ENCODE measurements around the gene SYDE2. TPM values are rescaled to one million over a fixed set of nuclear protein-coding genes. Genes with fewer than 3 reads are reported as not detected.

Gene SYDE2
- total and polyA plus RNA-seq, 2 experiments from 2014 or later = 5.8 to 20.1 TPM

DNA sequence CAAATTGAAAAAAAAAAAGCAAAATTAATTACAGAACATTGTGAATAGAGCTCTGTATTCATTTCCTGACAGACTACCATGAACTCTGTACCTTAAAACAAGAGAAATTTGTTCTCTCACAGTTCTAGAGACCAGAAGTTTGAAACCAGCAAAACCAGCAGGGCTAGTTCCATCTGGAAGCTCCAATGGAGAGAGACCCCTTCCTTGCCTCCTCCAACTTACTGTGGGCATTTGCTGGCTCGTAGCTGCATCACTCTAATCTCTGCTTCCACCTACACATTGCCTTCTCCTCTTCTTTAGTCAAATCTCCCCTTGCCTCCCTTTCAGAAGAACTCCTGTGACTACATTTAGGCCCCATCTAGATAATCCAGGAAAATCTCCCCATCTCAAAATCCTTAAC lies 56.5 kb downstream of the SYDE2 start:
- peak overlapping the region; percentile 46 for H3K27ac Mint-ChIP-seq
- no peak overlapping the region for H3K4me3 ChIP-seq
- peak; percentile 33 for DNase-seq (ENCODE audit: low spot score)

More for the DNA sequence above, 56.5 kb downstream of the SYDE2 start:
- no peaks in the 10 kb centered on the region for H3K27me3 Mint-ChIP-seq (ENCODE audit: insufficient read depth, low read depth, poor library complexity)
- H3K4me2 ChIP-seq = peak overlapping the region; percentile 7
- H4K20me1 ChIP-seq (replicated peaks; ENCODE audit: insufficient read depth) = no peaks in the 10 kb centered on the region
- peaks cover 36% of the 10 kb centered on the region for H3K4me1 ChIP-seq (ENCODE audit: insufficient read depth)
- no peaks in the 10 kb centered on the region for H3F3A ChIP-seq (replicated peaks; ENCODE audit: low read depth)
- no peak overlapping the region for H3K4me3 Mint-ChIP-seq
- peak overlapping the region; percentile 2; the same call in 1 of the 2 replicates for H2AFZ ChIP-seq
- peak; percentile 70 for ATAC-seq
- no peaks in the 10 kb centered on the region for H3K79me2 ChIP-seq (replicated peaks; ENCODE audit: insufficient read depth)
- H3K4me1 Mint-ChIP-seq = peaks cover 40% of the 10 kb centered on the region
- TF ChIP-seq EZH2phosphoT487 (IDR thresholded peaks at IDR 0.05; ENCODE audit: unreplicated experiment) = no peak
- TF ChIP-seq, protein P1, sequence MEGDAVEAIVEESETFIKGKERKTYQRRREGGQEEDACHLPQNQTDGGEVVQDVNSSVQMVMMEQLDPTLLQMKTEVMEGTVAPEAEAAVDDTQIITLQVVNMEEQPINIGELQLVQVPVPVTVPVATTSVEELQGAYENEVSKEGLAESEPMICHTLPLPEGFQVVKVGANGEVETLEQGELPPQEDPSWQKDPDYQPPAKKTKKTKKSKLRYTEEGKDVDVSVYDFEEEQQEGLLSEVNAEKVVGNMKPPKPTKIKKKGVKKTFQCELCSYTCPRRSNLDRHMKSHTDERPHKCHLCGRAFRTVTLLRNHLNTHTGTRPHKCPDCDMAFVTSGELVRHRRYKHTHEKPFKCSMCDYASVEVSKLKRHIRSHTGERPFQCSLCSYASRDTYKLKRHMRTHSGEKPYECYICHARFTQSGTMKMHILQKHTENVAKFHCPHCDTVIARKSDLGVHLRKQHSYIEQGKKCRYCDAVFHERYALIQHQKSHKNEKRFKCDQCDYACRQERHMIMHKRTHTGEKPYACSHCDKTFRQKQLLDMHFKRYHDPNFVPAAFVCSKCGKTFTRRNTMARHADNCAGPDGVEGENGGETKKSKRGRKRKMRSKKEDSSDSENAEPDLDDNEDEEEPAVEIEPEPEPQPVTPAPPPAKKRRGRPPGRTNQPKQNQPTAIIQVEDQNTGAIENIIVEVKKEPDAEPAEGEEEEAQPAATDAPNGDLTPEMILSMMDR (conservative IDR thresholded peaks at IDR 0.05; ENCODE audit: low read depth in 2 of 2) = no peak
- TF ChIP-seq CREB1 (CRISPR knock-in tag; IDR thresholded peaks at IDR 0.05; ENCODE audit: low read depth) = no peak
- no peak for TF ChIP-seq ZNF114 (CRISPR knock-in tag; IDR thresholded peaks at IDR 0.05)
- TF ChIP-seq NANOG (IDR thresholded peaks at IDR 0.05; ENCODE audit: borderline replicate concordance) = no peak
- TF ChIP-seq ZNF331 (CRISPR knock-in tag; IDR thresholded peaks at IDR 0.05; ENCODE audit: low read depth) = no peak
- TF ChIP-seq, protein P2, sequence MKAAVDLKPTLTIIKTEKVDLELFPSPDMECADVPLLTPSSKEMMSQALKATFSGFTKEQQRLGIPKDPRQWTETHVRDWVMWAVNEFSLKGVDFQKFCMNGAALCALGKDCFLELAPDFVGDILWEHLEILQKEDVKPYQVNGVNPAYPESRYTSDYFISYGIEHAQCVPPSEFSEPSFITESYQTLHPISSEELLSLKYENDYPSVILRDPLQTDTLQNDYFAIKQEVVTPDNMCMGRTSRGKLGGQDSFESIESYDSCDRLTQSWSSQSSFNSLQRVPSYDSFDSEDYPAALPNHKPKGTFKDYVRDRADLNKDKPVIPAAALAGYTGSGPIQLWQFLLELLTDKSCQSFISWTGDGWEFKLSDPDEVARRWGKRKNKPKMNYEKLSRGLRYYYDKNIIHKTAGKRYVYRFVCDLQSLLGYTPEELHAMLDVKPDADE (IDR thresholded peaks at IDR 0.05) = no peak
- TF ChIP-seq, protein P3, sequence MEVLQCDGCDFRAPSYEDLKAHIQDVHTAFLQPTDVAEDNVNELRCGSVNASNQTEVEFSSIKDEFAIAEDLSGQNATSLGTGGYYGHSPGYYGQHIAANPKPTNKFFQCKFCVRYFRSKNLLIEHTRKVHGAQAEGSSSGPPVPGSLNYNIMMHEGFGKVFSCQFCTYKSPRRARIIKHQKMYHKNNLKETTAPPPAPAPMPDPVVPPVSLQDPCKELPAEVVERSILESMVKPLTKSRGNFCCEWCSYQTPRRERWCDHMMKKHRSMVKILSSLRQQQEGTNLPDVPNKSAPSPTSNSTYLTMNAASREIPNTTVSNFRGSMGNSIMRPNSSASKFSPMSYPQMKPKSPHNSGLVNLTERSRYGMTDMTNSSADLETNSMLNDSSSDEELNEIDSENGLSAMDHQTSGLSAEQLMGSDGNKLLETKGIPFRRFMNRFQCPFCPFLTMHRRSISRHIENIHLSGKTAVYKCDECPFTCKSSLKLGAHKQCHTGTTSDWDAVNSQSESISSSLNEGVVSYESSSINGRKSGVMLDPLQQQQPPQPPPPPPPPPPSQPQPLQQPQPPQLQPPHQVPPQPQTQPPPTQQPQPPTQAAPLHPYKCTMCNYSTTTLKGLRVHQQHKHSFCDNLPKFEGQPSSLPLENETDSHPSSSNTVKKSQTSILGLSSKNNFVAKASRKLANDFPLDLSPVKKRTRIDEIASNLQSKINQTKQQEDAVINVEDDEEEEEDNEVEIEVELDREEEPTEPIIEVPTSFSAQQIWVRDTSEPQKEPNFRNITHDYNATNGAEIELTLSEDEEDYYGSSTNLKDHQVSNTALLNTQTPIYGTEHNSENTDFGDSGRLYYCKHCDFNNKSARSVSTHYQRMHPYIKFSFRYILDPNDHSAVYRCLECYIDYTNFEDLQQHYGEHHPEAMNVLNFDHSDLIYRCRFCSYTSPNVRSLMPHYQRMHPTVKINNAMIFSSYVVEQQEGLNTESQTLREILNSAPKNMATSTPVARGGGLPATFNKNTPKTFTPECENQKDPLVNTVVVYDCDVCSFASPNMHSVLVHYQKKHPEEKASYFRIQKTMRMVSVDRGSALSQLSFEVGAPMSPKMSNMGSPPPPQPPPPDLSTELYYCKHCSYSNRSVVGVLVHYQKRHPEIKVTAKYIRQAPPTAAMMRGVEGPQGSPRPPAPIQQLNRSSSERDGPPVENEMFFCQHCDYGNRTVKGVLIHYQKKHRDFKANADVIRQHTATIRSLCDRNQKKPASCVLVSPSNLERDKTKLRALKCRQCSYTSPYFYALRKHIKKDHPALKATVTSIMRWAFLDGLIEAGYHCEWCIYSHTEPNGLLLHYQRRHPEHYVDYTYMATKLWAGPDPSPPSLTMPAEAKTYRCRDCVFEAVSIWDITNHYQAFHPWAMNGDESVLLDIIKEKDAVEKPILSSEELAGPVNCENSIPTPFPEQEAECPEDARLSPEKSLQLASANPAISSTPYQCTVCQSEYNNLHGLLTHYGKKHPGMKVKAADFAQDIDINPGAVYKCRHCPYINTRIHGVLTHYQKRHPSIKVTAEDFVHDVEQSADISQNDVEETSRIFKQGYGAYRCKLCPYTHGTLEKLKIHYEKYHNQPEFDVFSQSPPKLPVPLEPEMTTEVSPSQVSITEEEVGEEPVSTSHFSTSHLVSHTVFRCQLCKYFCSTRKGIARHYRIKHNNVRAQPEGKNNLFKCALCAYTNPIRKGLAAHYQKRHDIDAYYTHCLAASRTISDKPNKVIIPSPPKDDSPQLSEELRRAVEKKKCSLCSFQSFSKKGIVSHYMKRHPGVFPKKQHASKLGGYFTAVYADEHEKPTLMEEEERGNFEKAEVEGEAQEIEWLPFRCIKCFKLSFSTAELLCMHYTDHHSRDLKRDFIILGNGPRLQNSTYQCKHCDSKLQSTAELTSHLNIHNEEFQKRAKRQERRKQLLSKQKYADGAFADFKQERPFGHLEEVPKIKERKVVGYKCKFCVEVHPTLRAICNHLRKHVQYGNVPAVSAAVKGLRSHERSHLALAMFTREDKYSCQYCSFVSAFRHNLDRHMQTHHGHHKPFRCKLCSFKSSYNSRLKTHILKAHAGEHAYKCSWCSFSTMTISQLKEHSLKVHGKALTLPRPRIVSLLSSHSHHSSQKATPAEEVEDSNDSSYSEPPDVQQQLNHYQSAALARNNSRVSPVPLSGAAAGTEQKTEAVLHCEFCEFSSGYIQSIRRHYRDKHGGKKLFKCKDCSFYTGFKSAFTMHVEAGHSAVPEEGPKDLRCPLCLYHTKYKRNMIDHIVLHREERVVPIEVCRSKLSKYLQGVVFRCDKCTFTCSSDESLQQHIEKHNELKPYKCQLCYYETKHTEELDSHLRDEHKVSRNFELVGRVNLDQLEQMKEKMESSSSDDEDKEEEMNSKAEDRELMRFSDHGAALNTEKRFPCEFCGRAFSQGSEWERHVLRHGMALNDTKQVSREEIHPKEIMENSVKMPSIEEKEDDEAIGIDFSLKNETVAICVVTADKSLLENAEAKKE (CRISPR knock-in tag; IDR thresholded peaks at IDR 0.05) = no peak
- no peaks in the 10 kb centered on the region for H3K9me3 Mint-ChIP-seq
- H3K36me3 ChIP-seq (ENCODE audit: insufficient read depth) = no peaks in the 10 kb centered on the region
- H3K27ac ChIP-seq (ENCODE audit: low read depth) = peak overlapping the region; percentile 80
- H3K36me3 Mint-ChIP-seq (ENCODE audit: low read depth) = no peaks in the 10 kb centered on the region
- H3K9me2 ChIP-seq (ENCODE audit: insufficient read depth) = no peaks in the 10 kb centered on the region
- no peaks in the 10 kb centered on the region for H3K27me3 ChIP-seq (ENCODE audit: insufficient read depth)

All from GM23338 (cell line).